ENCODE measurements around the gene ASTL. TPM values are rescaled to one million over a fixed set of nuclear protein-coding genes. Genes with fewer than 3 reads are reported as not detected.

Gene ASTL
- not detected in 2 replicates for total RNA-seq (2016; rRNA removed; fragmentation: Illumina TruSeq; extraction: Trizol)
- total RNA-seq (2016; cell fraction: cytosol; rRNA removed; fragmentation: Illumina TruSeq; extraction: Trizol; ENCODE audit: low read depth), result not detected in 2 replicates
- total RNA-seq (2016; cell fraction: insoluble cytoplasmic fraction; rRNA removed; fragmentation: Illumina TruSeq; extraction: Trizol), result not detected in 2 replicates
- not detected in 2 replicates for total RNA-seq (2016; cell fraction: membrane; rRNA removed; fragmentation: Illumina TruSeq; extraction: Trizol)
- not detected in 2 replicates for total RNA-seq (2016; cell fraction: nucleus; rRNA removed; fragmentation: Illumina TruSeq; extraction: Trizol)
- polyA plus RNA-seq (2011; rRNA removed), result not detected in 2 replicates
- not detected in 2 replicates for polyA plus RNA-seq (2011; cell fraction: cytosol; rRNA removed)
- polyA plus RNA-seq (2011; cell fraction: nucleus; rRNA removed), result not detected in 2 replicates
- not detected in 2 replicates for polyA plus RNA-seq (2012)
- not detected in 2 replicates for polyA plus RNA-seq (2016; cell fraction: cytosol; fragmentation: Illumina TruSeq; extraction: Trizol; ENCODE audit: low read depth)
- polyA plus RNA-seq (2016; cell fraction: insoluble cytoplasmic fraction; fragmentation: Illumina TruSeq; extraction: Trizol; ENCODE audit: low read depth), result not detected in 2 replicates
- polyA plus RNA-seq (2016; cell fraction: membrane; fragmentation: Illumina TruSeq; extraction: Trizol; ENCODE audit: low read depth), result not detected in 2 replicates
- polyA plus RNA-seq (2016; cell fraction: nucleus; fragmentation: Illumina TruSeq; extraction: Trizol; ENCODE audit: insufficient read depth, low read depth), result not detected in 2 replicates
- polyA minus RNA-seq (2011; rRNA and poly(A)+ RNA removed; ENCODE audit: low replicate concordance), result 1.6 TPM in 1 of 2 replicates, not detected in the other
- polyA minus RNA-seq (2011; cell fraction: cytosol; rRNA and poly(A)+ RNA removed), result not detected in 2 replicates
- polyA minus RNA-seq (2011; cell fraction: nucleus; rRNA and poly(A)+ RNA removed), result not detected in 2 replicates
- not detected for Bru-seq, nascent RNA
- BruChase-seq, experiment 1, labeled RNA remaining after a 6-hour chase, result not detected
- not detected for BruChase-seq, experiment 2, labeled RNA remaining after a 2-hour chase
- long read RNA-seq, experiment 1, result 0 reads
- long read RNA-seq, experiment 2, result 0 reads

- Histone ChIP-seq H3K9ac (ENCODE audit: insufficient read depth, low read depth, low read length) (no peak within 1 kb of the TSS), H2AFZ (ENCODE audit: low read length) (no peak within 1 kb of the TSS), H3K79me2 (ENCODE audit: insufficient read depth, low read length) (no peaks in the 10 kb centered on the region), H3K9me3 (ENCODE audit: low read length) (no peaks in the 10 kb centered on the region), H3K4me3 (replicated peaks in 1 of 3; ENCODE audit: insufficient read depth in 1 of 3, low read depth in 2 of 3, low read length in 3 of 3) (no peak within 1 kb of the TSS), H3K27ac (ENCODE audit: extremely low read length, insufficient read depth, low read length) (no peak within 1 kb of the TSS), H4K20me1 (ENCODE audit: insufficient read depth, low read length) (no peaks in the 10 kb centered on the region), H3K4me1 (ENCODE audit: insufficient read depth, low read length) (no peaks in the 10 kb centered on the region), H3K4me2 (ENCODE audit: low read depth, low read length) (no peak within 1 kb of the TSS), H3K27me3 (ENCODE audit: control insufficient read depth in 1 of 2, insufficient read depth in 2 of 2, low read length in 2 of 2) (peaks cover 20 to 62% of the 10 kb centered on the region in 2 experiments), H3K36me3 (replicated peaks in 1 of 2; ENCODE audit: control insufficient read depth in 1 of 2, insufficient read depth in 2 of 2, low read length in 2 of 2) (no peaks in the 10 kb centered on the region)
- 29% methylated on average over 17 of the region's 17 CpGs for WGBS (ENCODE audit: low lambda C conversion rate)
- CTCF ChIA-PET (ENCODE audit: low intra/inter-chr PET ratio, low total read pairs), result interaction anchor here (0.7 to 2.7 kb wide), 3 partner anchors 36 to 372 kb away, joined by 3 to 33 read pairs (median 6); no protein-coding TSS in a partner anchor
- peak; percentile 65 for FAIRE-seq
- DNase-seq (ENCODE audit: low spot score), result peak; percentile 56
- POLR2A ChIA-PET, result no interaction called here
- in situ Hi-C loops (cut with HindIII; ENCODE audit: extremely low pct_ligation_motif_present, low pct_unique_long_range_greater_than_20kb) (loop anchor here (25.0 kb wide), 1 partner anchor 374 kb away; the partner anchor contains the start of gene NEURL3), intact Hi-C loops (cut with micrococcal nuclease; ENCODE audit: unreplicated experiment) (loop anchor here (1.0 to 2.0 kb wide), 3 partner anchors 36 to 371 kb away; no protein-coding TSS in a partner anchor)
- ATAC-seq, result peak; percentile 84
- BruUV-seq (replicated peaks), result no TSS peak
- TF ChIP-seq NCOA1 (CRISPR knock-in tag; IDR thresholded peaks at IDR 0.05), result no peak
- no peak for TF ChIP-seq ZMYM3 (CRISPR knock-in tag; IDR thresholded peaks at IDR 0.05)
- TF ChIP-seq ZBED4 (CRISPR knock-in tag; IDR thresholded peaks at IDR 0.05; ENCODE audit: borderline replicate concordance), result no peak
- TF ChIP-seq ZNF317 (CRISPR knock-in tag; IDR thresholded peaks at IDR 0.05), result no peak
- TF ChIP-seq ZNF282 (IDR thresholded peaks at IDR 0.05; ENCODE audit: partially characterized antibody), result no peak
- 0 out of 2 replicates have a peak, but pooled peaks have one; percentile 28 for TF ChIP-seq MXD3 (CRISPR knock-in tag; IDR thresholded peaks at IDR 0.05)
- no peak for TF ChIP-seq HNF4A (CRISPR knock-in tag; IDR thresholded peaks at IDR 0.05)
- no peak for TF ChIP-seq ZSCAN31 (CRISPR knock-in tag; IDR thresholded peaks at IDR 0.05; ENCODE audit: low read depth)
- TF ChIP-seq SALL2 (CRISPR knock-in tag; IDR thresholded peaks at IDR 0.05), result no peak
- no peak for TF ChIP-seq HDAC6 (IDR thresholded peaks at IDR 0.05; ENCODE audit: low read depth, low read length)
- no peak for TF ChIP-seq ZNF800 (CRISPR knock-in tag; IDR thresholded peaks at IDR 0.05)
Observed at GRCh38 chr2:96138179-96139145, at the start of gene ASTL. Gene ASTL (minus strand): TSS chr2:96138502. CDS start chr2:96138436, 66 bp downstream.
